HG03469 (cell line): Measurements from ENCODE around the gene DTNA.

ENCODE experiments used
- ATAC-seq: cut with Tn5 transposase; IDR thresholded peaks from one replicate; pipeline ENCODE4 v1.9.1; 2021; ENCODE audit warnings: mild to moderate bottlenecking, moderate library complexity, moderate number of reproducible peaks; ENCODE audit not compliant: unreplicated experiment

The DTNA gene

DNA sequence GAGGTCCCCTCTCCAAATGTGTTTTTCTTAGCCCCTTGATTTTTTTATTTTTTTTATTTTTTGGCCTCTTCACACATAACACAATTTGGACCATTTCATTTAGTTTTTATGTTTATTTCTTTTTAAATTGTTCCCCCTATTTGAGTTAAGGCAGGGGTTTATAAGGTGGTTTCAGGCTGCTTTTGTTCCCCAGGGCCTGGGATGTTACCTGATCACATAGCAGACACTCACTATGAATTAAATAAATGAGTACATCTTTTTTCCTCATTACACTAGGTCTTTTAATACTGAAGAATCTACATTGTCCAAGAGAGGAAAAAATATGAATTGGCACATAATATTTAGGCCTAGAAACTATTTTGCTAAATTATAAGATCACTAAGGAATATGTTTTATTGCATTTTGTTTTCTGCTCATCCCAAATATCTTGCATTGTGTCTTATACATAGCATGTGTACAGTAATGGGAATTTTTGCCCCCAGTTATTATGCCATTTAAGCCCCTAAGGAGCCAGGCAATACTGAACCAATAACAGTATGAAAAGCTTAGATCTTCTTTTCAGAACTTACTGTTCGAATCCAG is 218.7 kb downstream of the DTNA start:
- no peak for ATAC-seq

DNA sequence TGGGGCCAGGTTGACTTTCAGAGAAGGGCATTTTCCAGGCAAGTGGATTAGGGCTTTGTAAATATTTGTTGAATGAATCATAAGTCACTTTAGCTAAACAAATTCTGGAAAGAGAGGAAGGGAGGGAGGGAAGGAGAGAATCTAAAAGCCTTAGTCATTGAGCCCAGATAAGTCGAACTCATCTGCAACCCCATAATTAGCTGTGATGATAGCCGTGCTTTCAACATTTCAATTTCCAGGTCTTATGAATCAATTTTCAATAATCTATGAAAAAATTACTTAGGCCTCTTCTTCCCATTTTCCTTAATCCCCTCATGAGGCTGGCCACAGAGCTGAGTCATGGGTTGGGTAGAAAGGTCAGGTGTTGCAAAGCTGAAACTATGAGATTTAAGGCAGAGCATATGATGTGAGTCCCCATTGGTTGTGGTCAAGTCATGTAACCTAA is 219.3 kb downstream of the DTNA start:
- no peak for ATAC-seq

DNA sequence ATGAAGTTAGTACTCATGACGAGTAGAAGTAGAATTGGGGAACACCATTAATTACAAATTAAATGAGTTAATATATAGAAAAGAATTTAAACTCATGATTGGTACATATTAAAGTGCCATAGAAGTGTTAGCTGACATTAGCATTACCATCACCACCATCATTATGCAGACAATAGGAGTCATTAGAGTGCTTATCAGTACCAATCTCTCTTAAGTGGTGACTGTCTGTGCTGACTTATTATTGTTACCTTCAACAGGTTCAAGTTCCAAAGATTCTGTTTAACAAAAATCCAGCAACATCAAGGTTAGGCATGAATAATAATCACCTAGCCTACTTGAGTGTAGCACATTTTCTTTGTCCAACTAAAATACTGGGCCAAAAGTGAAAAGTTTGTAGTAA is 222.3 kb downstream of the DTNA start:
- no peak for ATAC-seq

GRCh38 chr18:34932792-34933466 is 222.8 kb downstream of the DTNA start:
- ATAC-seq: no peak

- ATAC-seq: no peak
Measured at GRCh38 chr18:34933909-34934661, 224.0 kb downstream of the DTNA start.

GRCh38 chr18:34936772-34937171 is 226.7 kb downstream of the DTNA start:
- ATAC-seq: no peak

DNA sequence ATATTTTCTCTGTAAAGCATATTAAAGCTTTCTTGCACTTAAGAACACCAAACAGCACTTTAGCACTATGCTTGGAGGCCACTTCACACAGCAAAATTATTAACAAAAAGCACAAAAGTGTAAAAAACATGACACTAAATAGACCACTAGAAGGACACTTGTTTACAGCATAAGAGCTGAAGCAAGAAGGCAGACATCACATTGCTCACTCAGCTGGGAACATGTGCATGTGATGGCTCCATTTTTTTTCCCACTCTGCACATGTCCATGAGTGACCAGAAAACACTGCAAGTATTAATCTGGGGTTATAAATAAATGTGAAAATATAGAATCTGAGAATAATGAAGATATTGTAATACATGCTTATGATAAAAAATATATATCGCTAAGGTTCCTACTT is 228.0 kb downstream of the DTNA start:
- ATAC-seq: no peak
